ENCODE results near the gene DCDC2C.

The DCDC2C gene

GRCh38 chr2:3839476-3839875 lies 136.1 kb downstream of the DCDC2C start:
- no peaks in the 10 kb centered on the region for H3K36me3 ChIP-seq (ENCODE audit: control insufficient read depth, insufficient read depth, low read length)
- no peak overlapping the region for H3K9ac ChIP-seq (ENCODE audit: low read length)
- H3K4me3 ChIP-seq (ENCODE audit: low read length) = no peak overlapping the region
- H3K27ac ChIP-seq (ENCODE audit: low read depth, low read length) = no peak overlapping the region
- H3K27me3 ChIP-seq (ENCODE audit: control insufficient read depth, insufficient read depth, low read length) = no peaks in the 10 kb centered on the region
- no peaks in the 10 kb centered on the region for H3K4me1 ChIP-seq (ENCODE audit: control insufficient read depth, insufficient read depth, low read length)

GRCh38 chr2:3840611-3841155 lies 137.3 kb downstream of the DCDC2C start:
- no peak overlapping the region for H3K4me3 ChIP-seq (ENCODE audit: low read length)
- H3K4me1 ChIP-seq (ENCODE audit: control insufficient read depth, insufficient read depth, low read length) = no peaks in the 10 kb centered on the region
- no peaks in the 10 kb centered on the region for H3K36me3 ChIP-seq (ENCODE audit: control insufficient read depth, insufficient read depth, low read length)
- no peak overlapping the region for H3K27ac ChIP-seq (ENCODE audit: low read depth, low read length)
- no peak overlapping the region for H3K9ac ChIP-seq (ENCODE audit: low read length)
- H3K27me3 ChIP-seq (ENCODE audit: control insufficient read depth, insufficient read depth, low read length) = no peaks in the 10 kb centered on the region

GRCh38 chr2:3847397-3848052 lies 144.2 kb downstream of the DCDC2C start:
- Histone ChIP-seq H3K4me1 (ENCODE audit: control insufficient read depth, insufficient read depth, low read length) (no peaks in the 10 kb centered on the region), H3K9ac (ENCODE audit: low read length) (no peak overlapping the region), H3K4me3 (ENCODE audit: low read length) (no peak overlapping the region), H3K27ac (ENCODE audit: low read depth, low read length) (no peak overlapping the region), H3K27me3 (ENCODE audit: control insufficient read depth, insufficient read depth, low read length) (no peaks in the 10 kb centered on the region), H3K36me3 (ENCODE audit: control insufficient read depth, insufficient read depth, low read length) (no peaks in the 10 kb centered on the region)

GRCh38 chr2:3848776-3849175 lies 145.4 kb downstream of the DCDC2C start:
- Histone ChIP-seq H3K27me3 (ENCODE audit: control insufficient read depth, insufficient read depth, low read length) (no peaks in the 10 kb centered on the region), H3K27ac (ENCODE audit: low read depth, low read length) (no peak overlapping the region), H3K4me3 (ENCODE audit: low read length) (no peak overlapping the region), H3K36me3 (ENCODE audit: control insufficient read depth, insufficient read depth, low read length) (no peaks in the 10 kb centered on the region), H3K4me1 (ENCODE audit: control insufficient read depth, insufficient read depth, low read length) (no peaks in the 10 kb centered on the region), H3K9ac (ENCODE audit: low read length) (no peak overlapping the region)

GRCh38 chr2:3849213-3849612 lies 145.8 kb downstream of the DCDC2C start:
- Histone ChIP-seq H3K27ac (ENCODE audit: low read depth, low read length) (no peak overlapping the region), H3K9ac (ENCODE audit: low read length) (no peak overlapping the region), H3K36me3 (ENCODE audit: control insufficient read depth, insufficient read depth, low read length) (no peaks in the 10 kb centered on the region), H3K4me1 (ENCODE audit: control insufficient read depth, insufficient read depth, low read length) (no peaks in the 10 kb centered on the region), H3K4me3 (ENCODE audit: low read length) (no peak overlapping the region), H3K27me3 (ENCODE audit: control insufficient read depth, insufficient read depth, low read length) (no peaks in the 10 kb centered on the region)

GRCh38 chr2:3857576-3857975 lies 154.2 kb downstream of the DCDC2C start:
- no peaks in the 10 kb centered on the region for H3K27me3 ChIP-seq (ENCODE audit: control insufficient read depth, insufficient read depth, low read length)
- H3K4me3 ChIP-seq (ENCODE audit: low read length) = no peak overlapping the region
- no peak overlapping the region for H3K9ac ChIP-seq (ENCODE audit: low read length)
- H3K4me1 ChIP-seq (ENCODE audit: control insufficient read depth, insufficient read depth, low read length) = no peaks in the 10 kb centered on the region
- H3K27ac ChIP-seq (ENCODE audit: low read depth, low read length) = no peak overlapping the region
- no peaks in the 10 kb centered on the region for H3K36me3 ChIP-seq (ENCODE audit: control insufficient read depth, insufficient read depth, low read length)

- no peak overlapping the region for H3K9ac ChIP-seq (ENCODE audit: low read length)
- H3K4me3 ChIP-seq (ENCODE audit: low read length) = no peak overlapping the region
- no peaks in the 10 kb centered on the region for H3K27me3 ChIP-seq (ENCODE audit: control insufficient read depth, insufficient read depth, low read length)
- H3K27ac ChIP-seq (ENCODE audit: low read depth, low read length) = no peak overlapping the region
- H3K4me1 ChIP-seq (ENCODE audit: control insufficient read depth, insufficient read depth, low read length) = no peaks in the 10 kb centered on the region
- no peaks in the 10 kb centered on the region for H3K36me3 ChIP-seq (ENCODE audit: control insufficient read depth, insufficient read depth, low read length)
These were observed 161.8 kb downstream of the DCDC2C start for GRCh38 chr2:3864943-3865865.

- Histone ChIP-seq H3K27ac (ENCODE audit: low read depth, low read length) (no peak overlapping the region), H3K27me3 (ENCODE audit: control insufficient read depth, insufficient read depth, low read length) (no peaks in the 10 kb centered on the region), H3K9ac (ENCODE audit: low read length) (no peak overlapping the region), H3K4me3 (ENCODE audit: low read length) (no peak overlapping the region), H3K4me1 (ENCODE audit: control insufficient read depth, insufficient read depth, low read length) (no peaks in the 10 kb centered on the region), H3K36me3 (ENCODE audit: control insufficient read depth, insufficient read depth, low read length) (no peaks in the 10 kb centered on the region)
These were observed 164.1 kb downstream of the DCDC2C start for GRCh38 chr2:3867469-3867868.

GRCh38 chr2:3868012-3868805 lies 164.8 kb downstream of the DCDC2C start:
- Histone ChIP-seq H3K9ac (ENCODE audit: low read length) (no peak overlapping the region), H3K36me3 (ENCODE audit: control insufficient read depth, insufficient read depth, low read length) (no peaks in the 10 kb centered on the region), H3K4me3 (ENCODE audit: low read length) (no peak overlapping the region), H3K27ac (ENCODE audit: low read depth, low read length) (no peak overlapping the region), H3K4me1 (ENCODE audit: control insufficient read depth, insufficient read depth, low read length) (no peaks in the 10 kb centered on the region), H3K27me3 (ENCODE audit: control insufficient read depth, insufficient read depth, low read length) (no peaks in the 10 kb centered on the region)

GRCh38 chr2:3870222-3870621 lies 166.8 kb downstream of the DCDC2C start:
- Histone ChIP-seq H3K9ac (ENCODE audit: low read length) (no peak overlapping the region), H3K36me3 (ENCODE audit: control insufficient read depth, insufficient read depth, low read length) (no peaks in the 10 kb centered on the region), H3K4me1 (ENCODE audit: control insufficient read depth, insufficient read depth, low read length) (no peaks in the 10 kb centered on the region), H3K27ac (ENCODE audit: low read depth, low read length) (no peak overlapping the region), H3K27me3 (ENCODE audit: control insufficient read depth, insufficient read depth, low read length) (no peaks in the 10 kb centered on the region), H3K4me3 (ENCODE audit: low read length) (no peak overlapping the region)

GRCh38 chr2:3871002-3871401 lies 167.6 kb downstream of the DCDC2C start:
- H3K27ac ChIP-seq (ENCODE audit: low read depth, low read length) = no peak overlapping the region
- no peak overlapping the region for H3K9ac ChIP-seq (ENCODE audit: low read length)
- no peak overlapping the region for H3K4me3 ChIP-seq (ENCODE audit: low read length)
- H3K4me1 ChIP-seq (ENCODE audit: control insufficient read depth, insufficient read depth, low read length) = no peaks in the 10 kb centered on the region
- no peaks in the 10 kb centered on the region for H3K27me3 ChIP-seq (ENCODE audit: control insufficient read depth, insufficient read depth, low read length)
- H3K36me3 ChIP-seq (ENCODE audit: control insufficient read depth, insufficient read depth, low read length) = no peaks in the 10 kb centered on the region

GRCh38 chr2:3872451-3872850 lies 169.1 kb downstream of the DCDC2C start:
- no peak overlapping the region for H3K4me3 ChIP-seq (ENCODE audit: low read length)
- no peaks in the 10 kb centered on the region for H3K4me1 ChIP-seq (ENCODE audit: control insufficient read depth, insufficient read depth, low read length)
- H3K27me3 ChIP-seq (ENCODE audit: control insufficient read depth, insufficient read depth, low read length) = no peaks in the 10 kb centered on the region
- no peak overlapping the region for H3K9ac ChIP-seq (ENCODE audit: low read length)
- no peak overlapping the region for H3K27ac ChIP-seq (ENCODE audit: low read depth, low read length)
- no peaks in the 10 kb centered on the region for H3K36me3 ChIP-seq (ENCODE audit: control insufficient read depth, insufficient read depth, low read length)

Measured in rectal smooth muscle tissue (tissue), 1 donor.